HG02973 (cell line): Measurements from ENCODE around the gene BCL3.
"Not testable (repeated sequence)": the region's sequence is repeated elsewhere in the genome, so short reads cannot be mapped to it uniquely, and the experiment has no call there.

Experiments used
- ATAC-seq: cut with Tn5 transposase; IDR thresholded peaks from one replicate; pipeline ENCODE4 v1.9.1; 2021; ENCODE audit warnings: moderate library complexity; ENCODE audit not compliant: unreplicated experiment

The BCL3 gene

DNA sequence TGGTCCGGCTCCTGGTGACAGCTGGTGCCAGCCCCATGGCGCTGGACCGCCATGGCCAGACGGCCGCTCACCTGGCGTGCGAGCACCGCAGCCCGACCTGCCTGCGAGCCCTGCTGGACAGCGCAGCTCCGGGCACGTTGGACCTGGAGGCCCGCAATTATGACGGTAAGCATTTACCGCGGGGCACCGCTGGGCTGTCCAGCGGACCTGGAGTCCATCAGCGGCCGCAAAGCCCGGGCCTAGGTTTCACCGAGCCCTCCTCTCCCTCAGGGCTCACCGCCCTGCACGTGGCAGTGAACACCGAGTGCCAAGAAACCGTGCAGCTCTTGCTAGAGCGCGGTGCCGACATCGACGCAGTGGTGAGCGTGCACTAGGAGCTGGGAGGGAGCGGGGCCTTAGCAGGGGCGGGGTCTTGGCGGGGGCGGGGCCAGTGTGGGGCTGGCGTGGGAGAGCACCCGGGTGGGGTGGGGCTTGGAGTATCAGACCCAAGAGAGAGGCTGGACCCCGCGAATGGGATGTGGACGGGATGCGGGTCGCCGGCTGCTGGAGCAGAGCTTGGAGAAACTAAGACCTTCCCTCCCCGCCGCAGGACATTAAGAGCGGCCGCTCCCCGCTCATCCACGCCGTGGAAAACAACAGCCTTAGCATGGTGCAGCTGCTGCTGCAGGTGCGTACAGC is 8.7 kb downstream of the BCL3 start:
- ATAC-seq: no peak

DNA sequence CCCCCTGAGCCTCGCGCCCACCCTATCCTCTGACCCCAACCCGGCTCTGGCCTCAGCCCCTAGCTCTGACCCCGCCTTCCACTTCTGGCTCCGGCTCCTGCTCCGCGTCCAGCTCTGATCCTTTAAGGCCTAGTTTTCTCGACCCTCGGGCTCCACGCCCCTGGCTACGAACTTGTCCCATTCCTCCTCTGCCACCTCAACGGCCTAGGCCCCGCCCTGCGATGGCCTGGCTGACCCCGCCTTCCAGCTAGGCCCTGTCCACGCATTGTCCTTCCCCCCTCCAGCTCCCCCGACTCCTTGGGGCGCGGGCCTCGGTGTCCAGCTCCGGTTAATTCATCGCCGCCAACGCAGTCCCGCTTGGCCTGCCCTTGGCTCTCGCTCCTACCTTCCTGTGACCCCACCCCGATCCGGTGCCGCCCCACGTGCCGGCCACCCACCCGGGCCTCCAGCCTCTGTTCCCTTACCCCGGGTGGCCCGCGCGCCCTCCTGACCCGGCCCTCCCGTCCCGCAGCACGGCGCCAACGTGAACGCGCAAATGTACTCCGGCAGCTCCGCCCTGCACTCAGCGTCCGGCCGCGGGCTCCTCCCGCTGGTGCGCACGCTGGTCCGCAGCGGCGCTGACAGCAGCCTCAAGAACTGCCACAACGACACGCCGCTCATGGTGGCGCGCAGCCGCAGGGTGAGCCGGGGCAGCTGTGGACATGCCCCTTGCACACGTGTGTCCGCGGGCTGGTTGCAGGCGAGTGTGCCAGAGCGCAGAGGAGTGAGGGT is 9.4 kb downstream of the BCL3 start:
- ATAC-seq: no peak

DNA sequence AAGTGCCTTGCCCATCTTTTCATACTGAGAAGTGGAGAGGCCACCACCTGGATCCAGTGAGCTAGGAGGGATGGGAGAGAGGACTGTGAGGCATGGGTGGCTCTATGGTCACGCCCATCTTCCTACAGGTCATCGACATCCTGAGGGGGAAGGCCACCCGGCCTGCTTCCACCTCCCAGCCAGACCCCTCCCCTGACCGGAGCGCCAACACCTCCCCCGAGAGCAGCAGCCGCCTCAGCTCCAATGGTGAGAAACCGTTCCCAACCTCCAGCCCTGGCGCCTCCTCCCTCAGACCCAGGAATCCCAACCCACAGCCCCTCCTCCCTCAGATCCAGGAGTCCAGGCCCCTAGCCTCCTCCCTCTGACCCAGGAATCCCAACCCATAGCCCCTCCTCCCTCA is 10.1 kb downstream of the BCL3 start:
- no peak for ATAC-seq

DNA sequence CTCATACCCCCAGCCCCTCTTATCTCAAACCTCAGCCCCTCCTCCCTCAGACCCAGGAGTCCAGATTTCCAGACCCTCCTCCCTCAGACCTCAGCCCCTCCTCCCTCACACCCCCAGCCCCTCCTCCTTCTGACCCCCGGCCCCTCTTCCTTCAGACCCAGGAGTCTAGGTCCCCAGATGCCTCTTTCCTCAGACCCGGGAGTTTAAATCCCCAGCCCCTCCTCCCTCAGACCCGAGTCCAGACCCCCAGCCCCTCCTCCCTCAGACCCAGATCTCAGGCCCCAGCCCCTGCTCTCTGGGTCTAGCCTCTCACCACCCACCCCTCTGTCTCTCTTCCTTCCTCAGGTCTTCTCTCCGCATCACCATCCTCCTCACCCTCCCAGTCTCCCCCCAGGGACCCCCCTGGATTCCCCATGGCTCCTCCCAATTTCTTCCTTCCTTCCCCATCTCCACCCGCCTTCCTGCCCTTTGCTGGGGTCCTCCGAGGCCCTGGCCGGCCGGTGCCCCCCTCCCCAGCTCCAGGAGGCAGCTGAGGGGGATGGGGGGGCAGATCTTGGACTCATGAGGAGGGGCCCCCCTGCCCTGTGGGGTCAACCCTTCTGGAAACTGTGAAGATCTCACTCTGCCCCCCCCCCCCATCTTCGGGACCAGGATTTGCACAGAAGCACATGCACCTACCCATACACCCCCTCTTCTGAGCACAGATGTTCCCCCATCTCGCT is 10.7 kb downstream of the BCL3 start:
- no peak for ATAC-seq

DNA sequence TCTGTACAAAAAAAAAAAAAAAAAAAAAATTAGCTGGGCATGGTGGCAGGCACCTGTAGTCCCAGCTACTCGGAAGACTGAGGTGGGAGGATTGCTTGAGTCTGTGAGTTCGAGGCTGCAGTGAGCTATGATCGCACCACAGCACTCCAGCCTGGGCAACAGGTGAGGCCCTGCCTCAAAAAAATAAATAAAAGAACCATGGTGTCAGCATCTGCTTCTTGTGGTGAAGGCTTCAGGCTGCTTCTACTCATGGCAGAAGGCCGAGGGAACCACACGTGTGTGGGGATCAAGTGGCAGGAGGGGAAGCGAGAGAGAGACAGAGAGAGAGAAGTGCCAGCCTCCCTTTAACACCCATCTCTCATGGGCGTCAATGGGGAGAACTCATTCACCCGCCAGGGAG is 13.5 kb downstream of the BCL3 start:
- no peak for ATAC-seq

DNA sequence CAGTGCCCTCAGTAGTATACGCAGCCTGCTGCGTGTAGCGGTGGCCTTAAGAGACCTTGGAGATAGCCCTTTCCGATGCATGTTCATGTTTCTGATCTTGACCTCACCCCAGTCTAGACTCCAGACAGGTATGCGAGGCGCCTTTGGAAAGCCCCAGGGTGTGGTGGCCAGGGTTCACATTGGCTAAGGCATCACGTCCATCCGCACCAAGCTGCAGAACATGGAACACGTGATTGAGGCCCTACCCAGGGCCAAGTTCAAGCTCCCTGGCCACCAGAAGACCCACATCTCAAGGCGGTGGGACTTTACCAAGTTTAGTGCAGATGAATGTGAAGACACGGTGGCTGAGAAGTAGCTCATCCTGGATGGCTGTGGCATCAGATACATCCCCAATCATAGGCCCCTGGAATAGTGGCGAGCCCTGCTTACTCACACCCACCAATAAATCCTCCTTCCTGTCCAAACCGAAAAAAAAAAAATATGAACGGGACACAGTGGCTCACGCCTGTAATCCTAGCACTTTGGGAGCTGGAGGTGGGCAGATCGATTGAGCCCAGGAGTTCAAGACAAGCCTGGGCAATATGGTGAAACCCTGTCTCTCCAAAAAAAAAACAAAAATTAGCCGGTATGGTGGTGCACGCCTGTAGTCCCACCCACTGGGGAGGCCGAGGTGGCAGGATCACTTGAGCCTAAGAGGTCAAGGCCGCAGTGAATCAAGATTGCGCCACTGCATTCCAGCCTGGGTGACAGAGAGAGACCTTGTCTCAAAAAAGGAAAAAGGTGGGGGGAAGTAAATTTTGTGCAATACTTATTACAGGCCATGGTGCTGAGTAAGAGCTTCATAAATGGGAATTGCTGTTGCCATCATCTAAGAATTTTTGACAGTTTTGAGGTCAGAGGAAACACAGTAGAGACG is 16.8 kb downstream of the BCL3 start:
- ATAC-seq: no peak

DNA sequence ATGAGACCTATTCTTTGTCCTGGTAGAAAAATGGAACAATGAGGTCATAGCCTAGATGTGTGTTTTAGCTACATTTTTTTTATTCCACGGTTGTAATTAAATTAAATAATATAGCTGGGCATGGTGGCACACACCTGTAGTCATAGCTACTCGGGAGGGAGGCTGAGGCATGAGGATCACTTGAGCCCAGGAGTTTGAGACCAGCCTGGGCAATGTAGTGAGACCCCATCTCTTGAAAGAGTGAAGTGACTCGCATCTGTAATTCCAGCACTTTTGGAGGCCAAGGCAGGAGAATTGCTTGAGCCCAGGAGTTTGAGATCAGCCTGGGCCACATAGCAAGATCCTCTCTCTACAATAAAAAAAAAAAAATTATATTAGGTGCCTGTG is 17.4 kb downstream of the BCL3 start:
- ATAC-seq: no peak

DNA sequence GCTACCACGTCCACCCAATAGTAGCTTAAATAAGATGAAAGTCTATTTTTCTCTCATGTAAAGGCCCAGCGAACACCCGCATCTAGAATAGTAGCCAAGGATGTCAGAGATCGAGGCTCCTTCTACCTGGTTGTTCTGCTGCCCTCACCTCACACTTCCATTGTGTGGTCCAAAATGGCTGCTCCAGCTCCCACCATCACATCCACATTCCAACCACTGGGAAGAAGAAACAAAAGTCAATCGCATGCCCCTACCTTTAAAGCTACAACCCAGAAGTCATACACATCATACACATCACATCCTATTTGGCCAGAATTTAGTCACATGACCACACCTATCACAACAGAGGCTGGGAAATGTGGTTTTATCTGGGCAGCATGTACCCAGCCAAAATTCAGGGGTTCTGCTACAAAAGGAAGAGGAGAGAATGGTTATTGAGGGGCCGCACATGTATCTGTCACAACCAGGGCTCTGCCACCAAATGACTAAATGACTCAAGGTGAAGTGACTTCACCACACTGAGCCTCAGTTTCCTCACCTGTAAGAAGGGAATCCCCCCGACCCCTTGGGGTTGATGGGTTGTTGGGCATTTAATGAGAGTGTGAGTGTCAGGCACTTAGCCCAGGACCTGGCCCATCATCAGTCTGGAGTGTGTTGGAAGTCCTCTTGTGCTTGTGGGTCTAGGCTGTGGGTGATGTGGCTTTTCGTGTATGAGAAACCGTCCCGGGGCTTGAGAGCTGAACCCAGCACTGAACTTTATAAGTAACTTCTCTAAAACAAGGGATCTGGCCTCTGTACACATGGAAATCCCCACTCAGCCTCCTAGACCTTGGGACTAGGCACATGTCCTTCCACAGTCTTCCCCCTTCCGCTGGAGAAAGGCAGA is 19.0 kb downstream of the BCL3 start:
- no peak for ATAC-seq

DNA sequence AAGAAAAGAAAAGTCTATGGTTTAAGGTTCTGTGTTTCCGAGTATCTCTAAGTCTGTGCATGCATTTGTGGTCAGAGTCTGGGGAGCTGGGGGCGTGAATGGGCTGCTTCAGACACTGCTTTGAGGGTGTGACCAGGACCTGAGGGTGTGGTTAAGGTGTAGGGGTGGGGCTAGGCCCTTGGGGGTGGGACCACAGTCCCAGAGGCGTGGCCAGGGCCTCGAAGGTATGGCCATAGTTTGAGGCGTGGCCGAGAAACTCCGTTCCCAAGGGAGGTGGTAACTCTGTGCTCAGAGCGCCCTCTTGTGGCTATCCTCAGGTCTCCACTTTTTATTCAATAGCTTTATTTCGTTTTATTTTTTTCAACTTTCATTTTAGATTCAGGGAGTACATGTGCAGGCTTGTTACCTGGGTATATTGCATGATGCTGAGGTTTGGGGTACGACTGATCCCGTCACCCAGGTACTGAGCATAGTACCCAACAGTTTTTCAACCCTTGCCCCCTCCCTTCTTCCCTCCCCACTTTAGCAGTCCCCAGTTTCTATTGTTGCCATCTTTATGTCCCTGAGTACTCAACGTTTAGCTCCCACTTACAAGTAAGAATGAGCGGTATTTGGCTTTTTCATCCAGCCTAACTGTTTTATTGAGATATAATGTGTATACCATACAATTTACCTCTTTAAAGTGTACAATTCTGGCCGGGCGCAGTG is 22.2 kb downstream of the BCL3 start:
- ATAC-seq: peak; percentile 94

DNA sequence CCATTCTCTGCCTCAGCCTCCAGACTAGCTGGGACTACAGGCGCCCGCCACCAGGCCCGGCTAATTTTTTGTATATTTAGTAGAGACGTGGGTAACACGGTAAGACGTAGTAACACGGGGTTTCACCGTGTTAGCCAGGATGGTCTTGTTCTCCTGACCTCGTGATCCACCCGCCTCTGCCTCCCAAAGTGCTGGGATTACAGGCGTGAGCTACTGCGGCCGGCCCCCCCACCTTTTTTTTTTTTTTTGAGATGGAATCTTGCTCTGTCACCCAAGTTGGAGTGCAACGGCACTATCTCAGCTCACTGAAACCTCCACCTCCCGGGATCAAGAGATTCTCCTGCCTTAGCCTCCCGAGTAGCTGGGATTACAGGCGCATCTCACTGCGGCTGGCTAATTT is 23.6 kb downstream of the BCL3 start:
- ATAC-seq: not testable (repeated sequence)

DNA sequence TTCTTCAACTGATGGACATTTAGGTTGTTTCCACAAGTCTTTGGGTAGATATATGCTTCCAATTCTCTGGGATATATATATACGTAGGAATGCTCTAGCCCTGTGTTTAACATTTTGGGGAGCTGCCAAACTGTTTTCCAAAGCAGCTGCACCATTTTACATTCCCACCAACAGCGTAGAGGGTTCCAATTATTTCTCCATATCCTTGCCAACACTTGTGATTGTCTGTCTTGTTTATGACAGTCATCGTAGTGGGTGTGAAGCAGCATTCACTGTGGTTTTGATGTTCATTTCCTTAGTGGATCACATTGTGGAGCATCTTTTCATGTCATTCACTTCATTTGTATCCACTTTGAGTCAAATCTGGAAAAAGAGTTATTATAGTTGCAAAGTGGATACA is 24.5 kb downstream of the BCL3 start:
- ATAC-seq: no peak

DNA sequence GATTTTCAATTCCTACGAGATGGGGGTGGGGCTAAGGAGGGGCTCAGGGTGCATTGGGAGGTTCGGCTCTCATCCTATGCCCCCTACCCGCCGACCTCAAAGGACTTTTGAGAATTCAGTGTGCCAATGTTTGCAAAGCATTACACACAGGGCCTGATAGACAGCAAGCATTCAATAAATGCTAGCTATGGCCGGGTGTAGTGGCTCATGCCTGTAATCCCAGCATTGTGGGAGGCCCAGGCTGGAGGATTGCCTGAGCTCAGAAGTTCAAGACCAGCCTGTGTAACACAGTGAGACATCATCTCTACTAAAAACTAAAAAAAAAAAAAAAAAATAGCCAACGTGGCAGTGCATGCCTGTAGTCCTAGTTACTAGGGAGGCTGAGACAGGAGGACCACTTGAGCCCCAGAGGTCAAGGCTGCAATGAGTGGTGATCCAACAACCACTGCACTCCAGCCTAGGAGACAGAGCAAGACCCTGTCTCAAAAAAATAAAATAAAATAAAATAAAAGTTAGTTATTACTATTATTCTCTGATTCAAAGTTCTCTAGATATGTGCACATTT is 27.2 kb downstream of the BCL3 start:
- ATAC-seq: no peak

DNA sequence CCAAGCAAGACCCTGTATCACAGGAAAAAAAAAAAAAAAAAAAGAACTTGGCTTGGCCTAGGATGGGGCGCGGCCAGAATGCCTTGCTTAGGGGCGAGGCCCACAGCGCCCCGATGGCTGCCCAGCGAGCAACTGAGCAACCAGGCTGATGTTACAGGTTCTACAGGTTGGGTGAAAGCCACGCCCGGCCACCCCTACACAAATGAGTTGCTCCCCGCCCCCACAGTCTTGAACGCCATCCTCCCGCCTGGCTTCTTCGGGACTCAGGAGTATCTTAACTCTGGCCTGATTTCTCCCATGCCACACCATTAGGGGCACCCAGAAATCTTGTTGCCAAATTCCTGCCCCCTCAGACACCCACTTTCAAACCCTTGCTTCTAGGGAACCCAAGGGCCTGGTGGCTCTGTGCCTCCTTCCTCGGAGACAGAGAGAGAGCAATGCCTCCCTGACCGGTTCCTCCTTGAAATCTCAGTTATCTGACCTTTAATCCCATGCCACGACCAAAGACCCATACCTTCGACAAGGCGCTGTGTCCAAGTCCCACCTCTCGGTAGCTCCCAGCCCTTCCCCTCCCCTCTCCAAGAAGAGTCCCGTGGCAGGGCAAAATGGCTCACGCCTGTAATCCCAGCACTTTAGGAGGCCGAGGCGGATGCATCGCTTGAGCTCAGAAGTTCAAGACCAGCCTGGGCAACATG is 28.0 kb downstream of the BCL3 start:
- ATAC-seq: no peak

DNA sequence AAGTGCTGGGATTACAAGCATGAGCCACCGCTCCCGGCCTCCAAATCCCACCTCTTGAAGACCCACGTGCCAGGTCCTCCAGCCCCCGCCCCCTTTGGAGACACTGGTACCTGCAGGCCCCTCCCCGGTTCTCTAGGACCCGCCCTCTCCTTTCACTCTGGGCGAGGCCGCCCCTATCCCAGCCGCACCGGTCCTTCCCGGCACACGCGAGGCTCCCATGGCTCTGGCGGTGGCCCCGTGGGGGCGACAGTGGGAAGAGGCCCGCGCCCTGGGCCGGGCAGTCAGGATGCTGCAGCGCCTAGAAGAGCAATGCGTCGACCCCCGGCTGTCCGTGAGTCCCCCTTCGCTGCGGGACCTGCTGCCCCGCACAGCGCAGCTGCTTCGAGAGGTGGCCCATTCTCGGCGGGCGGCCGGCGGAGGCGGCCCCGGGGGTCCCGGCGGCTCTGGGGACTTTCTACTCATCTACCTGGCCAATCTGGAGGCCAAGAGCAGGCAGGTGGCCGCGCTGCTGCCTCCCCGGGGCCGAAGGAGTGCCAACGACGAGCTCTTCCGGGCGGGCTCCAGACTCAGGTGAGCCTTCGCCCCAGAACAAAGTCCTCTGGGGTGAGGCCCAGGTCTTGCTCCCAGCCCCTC is 29.3 kb downstream of the BCL3 start, which contains the start of gene CBLC:
TSS of gene CBLC (plus strand) at position 176 of the 633 bp plus-strand sequence. CDS start at position 218, 42 bp downstream.
- ATAC-seq: no peak

DNA sequence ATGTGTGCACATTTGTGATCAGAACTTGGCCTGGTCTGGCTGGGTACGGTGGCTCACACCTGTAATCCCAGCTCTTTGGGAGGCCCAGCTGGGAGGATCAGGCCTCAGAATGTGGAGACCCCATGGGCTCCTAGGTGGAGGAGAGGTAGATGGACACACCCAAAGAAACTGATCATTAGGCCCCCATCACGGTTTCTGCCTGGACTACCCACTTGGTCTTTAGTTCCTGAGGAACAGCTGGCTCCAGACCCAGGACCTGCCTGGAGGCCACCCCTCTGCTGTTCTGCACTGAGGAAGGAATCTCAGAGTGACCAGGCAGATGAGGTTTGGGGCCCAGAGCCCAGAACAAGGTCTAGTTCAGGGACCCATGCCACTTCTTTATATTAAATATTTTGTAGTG is 30.6 kb downstream of the BCL3 start:
- ATAC-seq: no peak

DNA sequence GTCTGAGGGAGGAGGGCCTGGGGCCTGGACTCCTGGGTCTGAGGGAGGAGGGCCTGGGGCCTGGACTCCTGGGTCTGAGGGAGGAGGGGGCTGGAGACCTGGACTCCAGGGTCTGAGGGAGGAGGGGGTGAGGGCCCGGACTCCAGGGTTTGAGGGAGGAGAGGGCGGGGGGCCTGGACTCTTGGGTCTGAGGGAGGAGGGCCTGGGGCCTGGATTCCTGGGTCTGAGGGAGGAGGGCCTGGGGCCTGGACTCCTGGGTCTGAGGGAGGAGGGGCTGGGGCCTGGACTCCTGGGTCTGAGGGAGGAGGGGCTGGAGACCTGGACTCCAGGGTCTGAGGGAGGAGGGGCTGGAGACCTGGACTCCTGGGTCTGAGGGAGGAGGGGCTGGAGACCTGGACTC is 33.2 kb downstream of the BCL3 start:
- not testable (repeated sequence) for ATAC-seq

DNA sequence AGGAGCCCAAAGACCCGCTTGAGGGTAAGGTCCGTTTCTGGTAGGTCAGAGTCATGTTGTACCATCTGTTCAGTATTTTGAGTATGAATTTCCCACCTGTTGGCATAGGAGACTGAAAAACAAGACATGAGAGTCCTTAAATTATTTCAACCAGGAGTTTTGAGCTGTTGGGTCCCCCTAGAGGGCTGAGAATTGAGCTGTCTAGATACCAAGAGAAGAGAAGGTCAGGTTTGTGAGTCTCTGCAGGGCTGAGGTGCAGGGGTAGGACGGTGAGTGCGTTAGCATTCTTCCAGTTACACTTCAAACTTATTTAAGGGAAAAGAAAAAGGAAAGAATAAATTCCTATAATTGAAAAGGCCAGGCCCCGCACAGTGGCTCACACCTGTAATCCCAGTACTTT is 34.2 kb downstream of the BCL3 start:
- ATAC-seq: no peak

DNA sequence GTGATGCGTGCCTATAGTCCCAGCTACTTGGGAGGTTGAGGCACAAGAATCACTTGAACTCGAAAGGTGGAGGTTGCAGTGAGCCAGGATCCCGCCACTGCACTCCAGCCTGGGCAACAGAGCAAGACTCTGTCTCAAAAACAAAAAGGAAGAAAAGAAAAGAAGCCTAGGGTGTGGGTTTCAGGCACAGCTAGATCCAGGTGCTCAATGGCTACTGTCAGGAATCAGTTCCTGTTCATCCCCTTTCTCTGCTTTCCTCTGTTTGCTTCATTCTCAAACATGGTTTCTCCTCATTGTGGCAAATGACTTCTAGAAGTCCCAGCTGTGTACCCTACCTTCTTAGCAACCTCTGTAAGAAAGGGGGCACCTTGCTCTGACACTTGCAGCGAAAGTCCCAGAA is 35.0 kb downstream of the BCL3 start:
- ATAC-seq: no peak
